AG10803 (cell line): ENCODE measurements around the gene H2AZ1.

Source experiments
- DNase-seq: peaks from one replicate; pipeline ENCODE4 v3.0.0; 2010; ENCODE audit warnings: low read depth
- H3K4me3 ChIP-seq: 2 replicates; pipeline ENCODE4 v1.5.1; 2011; ENCODE audit warnings: mild to moderate bottlenecking, low read length, control low read depth
- TF ChIP-seq, protein P1 (sequence below): conservative IDR thresholded peaks from 2 replicates; pipeline ENCODE4 v1.5.1; 2011; ENCODE audit warnings: mild to moderate bottlenecking, low read length, control low read depth, inconsistent platforms

Gene H2AZ1

DNA sequence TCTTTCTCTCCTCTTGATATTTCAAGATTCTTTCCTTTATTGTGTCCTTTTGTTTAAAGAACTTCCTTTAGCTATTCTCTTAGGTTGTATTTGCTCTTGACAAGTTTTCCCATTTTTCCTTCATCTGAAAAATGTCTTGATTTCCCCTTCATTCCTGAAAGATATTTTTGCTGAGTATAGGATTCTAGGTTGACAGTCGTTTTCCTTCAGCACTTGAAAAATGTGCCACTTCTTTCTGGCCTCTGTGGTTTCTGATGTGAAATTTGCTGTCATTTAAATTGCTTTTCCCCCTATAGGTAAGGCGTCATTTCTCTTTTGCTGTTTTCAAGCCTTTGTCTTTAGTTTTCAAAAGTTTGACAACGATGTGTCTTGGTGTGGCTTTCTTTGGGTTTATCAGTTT is 32.5 kb downstream of the H2AZ1 start:
- TF ChIP-seq, protein P1, sequence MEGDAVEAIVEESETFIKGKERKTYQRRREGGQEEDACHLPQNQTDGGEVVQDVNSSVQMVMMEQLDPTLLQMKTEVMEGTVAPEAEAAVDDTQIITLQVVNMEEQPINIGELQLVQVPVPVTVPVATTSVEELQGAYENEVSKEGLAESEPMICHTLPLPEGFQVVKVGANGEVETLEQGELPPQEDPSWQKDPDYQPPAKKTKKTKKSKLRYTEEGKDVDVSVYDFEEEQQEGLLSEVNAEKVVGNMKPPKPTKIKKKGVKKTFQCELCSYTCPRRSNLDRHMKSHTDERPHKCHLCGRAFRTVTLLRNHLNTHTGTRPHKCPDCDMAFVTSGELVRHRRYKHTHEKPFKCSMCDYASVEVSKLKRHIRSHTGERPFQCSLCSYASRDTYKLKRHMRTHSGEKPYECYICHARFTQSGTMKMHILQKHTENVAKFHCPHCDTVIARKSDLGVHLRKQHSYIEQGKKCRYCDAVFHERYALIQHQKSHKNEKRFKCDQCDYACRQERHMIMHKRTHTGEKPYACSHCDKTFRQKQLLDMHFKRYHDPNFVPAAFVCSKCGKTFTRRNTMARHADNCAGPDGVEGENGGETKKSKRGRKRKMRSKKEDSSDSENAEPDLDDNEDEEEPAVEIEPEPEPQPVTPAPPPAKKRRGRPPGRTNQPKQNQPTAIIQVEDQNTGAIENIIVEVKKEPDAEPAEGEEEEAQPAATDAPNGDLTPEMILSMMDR: no peak

DNA sequence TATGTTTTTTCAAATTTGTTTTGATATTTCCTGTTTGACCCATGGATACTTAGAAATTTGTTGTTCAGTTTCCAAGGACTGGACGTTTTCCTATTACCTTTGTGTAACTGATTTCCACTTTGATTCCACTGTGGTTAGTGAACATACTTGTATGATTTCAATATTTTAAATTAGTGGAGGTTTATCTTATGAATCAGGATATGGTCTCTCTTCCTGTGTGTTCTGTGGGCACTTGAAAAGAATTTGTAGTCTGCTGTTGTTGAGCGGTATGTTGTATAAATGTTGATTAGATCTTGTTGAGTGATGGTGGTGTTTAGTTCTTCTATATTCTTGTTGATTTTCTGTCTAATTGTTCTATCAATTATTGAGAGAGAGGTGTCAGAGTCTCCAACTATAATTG is 34.6 kb downstream of the H2AZ1 start:
- DNase-seq: no peak
- TF ChIP-seq, protein P1: no peak
- H3K4me3 ChIP-seq: no peak overlapping the region

More for the DNA sequence above, 32.5 kb downstream of the H2AZ1 start:
- DNase-seq: no peak
- no peak overlapping the region for H3K4me3 ChIP-seq
